Measurements from ENCODE around the gene CLTCL1.
A peak's percentile ranks its signal among the peaks of the same experiment; 100 is the strongest.

Gene CLTCL1

GRCh38 chr22:19194766-19195536, 96.6 kb downstream of the CLTCL1 start:
- no peak for DNase-seq

GRCh38 chr22:19193879-19194278, 97.6 kb downstream of the CLTCL1 start:
- no peak for DNase-seq

- DNase-seq, result no peak
These were observed 103.6 kb downstream of the CLTCL1 start for GRCh38 chr22:19187716-19188563.

- DNase-seq, result no peak
These were observed 107.1 kb downstream of the CLTCL1 start for GRCh38 chr22:19184276-19184997.

GRCh38 chr22:19183216-19183615, 108.3 kb downstream of the CLTCL1 start:
- no peak for DNase-seq

GRCh38 chr22:19182472-19183157, 108.9 kb downstream of the CLTCL1 start:
- DNase-seq, result no peak

GRCh38 chr22:19181786-19182471, 109.6 kb downstream of the CLTCL1 start:
- DNase-seq, result no peak

GRCh38 chr22:19180740-19181410, 110.6 kb downstream of the CLTCL1 start:
- DNase-seq, result no peak

GRCh38 chr22:19180234-19180633, 111.3 kb downstream of the CLTCL1 start:
- DNase-seq, result no peak

- DNase-seq, result peak; percentile 89
These were observed 111.9 kb downstream of the CLTCL1 start for GRCh38 chr22:19179497-19180048.

GRCh38 chr22:19178657-19179496, 112.6 kb downstream of the CLTCL1 start, which contains the start of gene SLC25A1:
Gene SLC25A1 (minus strand): TSS chr22:19178736. CDS start chr22:19178673, 63 bp downstream.
- peak; percentile 94 for DNase-seq

- DNase-seq, result peak; percentile 66
These were observed 113.4 kb downstream of the CLTCL1 start for GRCh38 chr22:19178065-19178656.

- DNase-seq, result no peak
These were observed 114.1 kb downstream of the CLTCL1 start for GRCh38 chr22:19177164-19178064.

GRCh38 chr22:19176732-19177131, 114.8 kb downstream of the CLTCL1 start:
- no peak for DNase-seq

GRCh38 chr22:19176175-19176643, 115.3 kb downstream of the CLTCL1 start:
- DNase-seq, result no peak

- DNase-seq, result no peak
These were observed 115.8 kb downstream of the CLTCL1 start for GRCh38 chr22:19175602-19176174.

GRCh38 chr22:19175026-19175601, 116.4 kb downstream of the CLTCL1 start:
- no peak for DNase-seq

All from hematopoietic multipotent progenitor cell treated with erythropoietin and hydrocortisone succinate and interleukin-3 and kit ligand, for 6 days (in vitro differentiated cells).